Measurements from ENCODE around the gene BAG3.
A peak's percentile ranks its signal among the peaks of the same experiment; 100 is the strongest.

Gene BAG3

GRCh38 chr10:119675483-119676170 is 24.4 kb downstream of the BAG3 start:
- Histone ChIP-seq H3K36me3 (ENCODE audit: insufficient read depth, low read length) (peaks cover 58% of the 10 kb centered on the region), H2AFZ (ENCODE audit: low read depth, low read length) (no peak overlapping the region), H3K27me3 (ENCODE audit: insufficient read depth, low read length) (no peaks in the 10 kb centered on the region), H3K4me3 (ENCODE audit: low read length) (no peak overlapping the region), H3K9me3 (ENCODE audit: low read length) (no peaks in the 10 kb centered on the region), H3K4me1 (ENCODE audit: insufficient read depth, low read length) (no peaks in the 10 kb centered on the region)

- H3K4me1 ChIP-seq (ENCODE audit: insufficient read depth, low read length): no peaks in the 10 kb centered on the region
- H3K9me3 ChIP-seq (ENCODE audit: low read length): no peaks in the 10 kb centered on the region
- no peaks in the 10 kb centered on the region for H3K27me3 ChIP-seq (ENCODE audit: insufficient read depth, low read length)
- no peak overlapping the region for H3K4me3 ChIP-seq (ENCODE audit: low read length)
- H3K36me3 ChIP-seq (ENCODE audit: insufficient read depth, low read length): peaks cover 47% of the 10 kb centered on the region
- no peak overlapping the region for H2AFZ ChIP-seq (ENCODE audit: low read depth, low read length)
Observed at GRCh38 chr10:119677126-119677525, 25.9 kb downstream of the BAG3 start.

- Histone ChIP-seq H3K4me1 (ENCODE audit: insufficient read depth, low read length) (no peaks in the 10 kb centered on the region), H2AFZ (ENCODE audit: low read depth, low read length) (no peak overlapping the region), H3K27me3 (ENCODE audit: insufficient read depth, low read length) (no peaks in the 10 kb centered on the region), H3K36me3 (ENCODE audit: insufficient read depth, low read length) (peaks cover 37% of the 10 kb centered on the region), H3K4me3 (ENCODE audit: low read length) (no peak overlapping the region), H3K9me3 (ENCODE audit: low read length) (no peaks in the 10 kb centered on the region)
Observed at GRCh38 chr10:119677904-119678755, 26.9 kb downstream of the BAG3 start.

- no peak overlapping the region for H2AFZ ChIP-seq (ENCODE audit: low read depth, low read length)
- H3K4me3 ChIP-seq (ENCODE audit: low read length): no peak overlapping the region
- H3K9me3 ChIP-seq (ENCODE audit: low read length): no peaks in the 10 kb centered on the region
- H3K27me3 ChIP-seq (ENCODE audit: insufficient read depth, low read length): no peaks in the 10 kb centered on the region
- no peaks in the 10 kb centered on the region for H3K4me1 ChIP-seq (ENCODE audit: insufficient read depth, low read length)
- H3K36me3 ChIP-seq (ENCODE audit: insufficient read depth, low read length): peaks cover 27% of the 10 kb centered on the region
Observed at GRCh38 chr10:119679480-119679829, 28.3 kb downstream of the BAG3 start.

- no peaks in the 10 kb centered on the region for H3K4me1 ChIP-seq (ENCODE audit: insufficient read depth, low read length)
- peaks cover 26% of the 10 kb centered on the region for H3K36me3 ChIP-seq (ENCODE audit: insufficient read depth, low read length)
- H3K4me3 ChIP-seq (ENCODE audit: low read length): no peak overlapping the region
- no peaks in the 10 kb centered on the region for H3K27me3 ChIP-seq (ENCODE audit: insufficient read depth, low read length)
- no peaks in the 10 kb centered on the region for H3K9me3 ChIP-seq (ENCODE audit: low read length)
- H2AFZ ChIP-seq (ENCODE audit: low read depth, low read length): no peak overlapping the region
Observed at GRCh38 chr10:119680050-119680449, 28.9 kb downstream of the BAG3 start.

- Histone ChIP-seq H3K4me1 (ENCODE audit: insufficient read depth, low read length) (no peaks in the 10 kb centered on the region), H3K36me3 (ENCODE audit: insufficient read depth, low read length) (peaks cover 21% of the 10 kb centered on the region), H2AFZ (ENCODE audit: low read depth, low read length) (no peak overlapping the region), H3K9me3 (ENCODE audit: low read length) (no peaks in the 10 kb centered on the region), H3K4me3 (ENCODE audit: low read length) (no peak overlapping the region), H3K27me3 (ENCODE audit: insufficient read depth, low read length) (no peaks in the 10 kb centered on the region)
Observed at GRCh38 chr10:119680650-119681081, 29.5 kb downstream of the BAG3 start.

GRCh38 chr10:119686465-119687191 is 35.4 kb downstream of the BAG3 start:
- Histone ChIP-seq H3K36me3 (ENCODE audit: insufficient read depth, low read length) (no peaks in the 10 kb centered on the region), H3K4me1 (ENCODE audit: insufficient read depth, low read length) (peaks cover 10% of the 10 kb centered on the region), H2AFZ (ENCODE audit: low read depth, low read length) (peak overlapping the region; percentile 95), H3K27me3 (ENCODE audit: insufficient read depth, low read length) (no peaks in the 10 kb centered on the region), H3K4me3 (ENCODE audit: low read length) (peak overlapping the region; percentile 59), H3K9me3 (ENCODE audit: low read length) (no peaks in the 10 kb centered on the region)

GRCh38 chr10:119687192-119688032 is 36.2 kb downstream of the BAG3 start:
- Histone ChIP-seq H3K4me1 (ENCODE audit: insufficient read depth, low read length) (peaks cover 10% of the 10 kb centered on the region), H2AFZ (ENCODE audit: low read depth, low read length) (peak overlapping the region; percentile 95), H3K36me3 (ENCODE audit: insufficient read depth, low read length) (no peaks in the 10 kb centered on the region), H3K27me3 (ENCODE audit: insufficient read depth, low read length) (no peaks in the 10 kb centered on the region), H3K4me3 (ENCODE audit: low read length) (peak overlapping the region; percentile 59), H3K9me3 (ENCODE audit: low read length) (no peaks in the 10 kb centered on the region)

GRCh38 chr10:119688033-119688508 is 36.9 kb downstream of the BAG3 start:
- no peaks in the 10 kb centered on the region for H3K27me3 ChIP-seq (ENCODE audit: insufficient read depth, low read length)
- no peaks in the 10 kb centered on the region for H3K9me3 ChIP-seq (ENCODE audit: low read length)
- H3K36me3 ChIP-seq (ENCODE audit: insufficient read depth, low read length): no peaks in the 10 kb centered on the region
- H3K4me3 ChIP-seq (ENCODE audit: low read length): peak overlapping the region; percentile 59
- peaks cover 15% of the 10 kb centered on the region for H3K4me1 ChIP-seq (ENCODE audit: insufficient read depth, low read length)
- peak overlapping the region; percentile 95 for H2AFZ ChIP-seq (ENCODE audit: low read depth, low read length)

GRCh38 chr10:119689016-119689580 is 37.9 kb downstream of the BAG3 start:
- Histone ChIP-seq H3K36me3 (ENCODE audit: insufficient read depth, low read length) (no peaks in the 10 kb centered on the region), H3K4me3 (ENCODE audit: low read length) (no peak overlapping the region), H2AFZ (ENCODE audit: low read depth, low read length) (peak overlapping the region; percentile 95), H3K4me1 (ENCODE audit: insufficient read depth, low read length) (peaks cover 20% of the 10 kb centered on the region), H3K27me3 (ENCODE audit: insufficient read depth, low read length) (no peaks in the 10 kb centered on the region), H3K9me3 (ENCODE audit: low read length) (no peaks in the 10 kb centered on the region)

GRCh38 chr10:119691726-119692125 is 40.5 kb downstream of the BAG3 start:
- Histone ChIP-seq H3K4me3 (ENCODE audit: low read length) (no peak overlapping the region), H3K36me3 (ENCODE audit: insufficient read depth, low read length) (no peaks in the 10 kb centered on the region), H3K4me1 (ENCODE audit: insufficient read depth, low read length) (peaks cover 20% of the 10 kb centered on the region), H3K9me3 (ENCODE audit: low read length) (peaks cover 3% of the 10 kb centered on the region), H3K27me3 (ENCODE audit: insufficient read depth, low read length) (no peaks in the 10 kb centered on the region), H2AFZ (ENCODE audit: low read depth, low read length) (no peak overlapping the region)

GRCh38 chr10:119693262-119693957 is 42.2 kb downstream of the BAG3 start:
- Histone ChIP-seq H3K27me3 (ENCODE audit: insufficient read depth, low read length) (no peaks in the 10 kb centered on the region), H3K4me3 (ENCODE audit: low read length) (no peak overlapping the region), H3K9me3 (ENCODE audit: low read length) (peaks cover 3% of the 10 kb centered on the region), H3K36me3 (ENCODE audit: insufficient read depth, low read length) (no peaks in the 10 kb centered on the region), H3K4me1 (ENCODE audit: insufficient read depth, low read length) (peaks cover 16% of the 10 kb centered on the region), H2AFZ (ENCODE audit: low read depth, low read length) (peak overlapping the region; percentile 39)

Measured in neuron (in vitro differentiated cells).